ENCODE data around the gene MYL3.

MYL3 gene

GRCh38 chr3:46859001-46859710 is 4.1 kb downstream of the MYL3 start:
- no peak for DNase-seq (ENCODE audit: low read depth, low spot score)
- ChIA-PET CTCF (interaction anchor here (0.7 to 3.8 kb wide), 12 partner anchors 9 to 130 kb away, joined by 3 to 26 read pairs (median 4); partner anchors contain the start of gene PTH1R), POLR2A (no interaction called here)
- no peak overlapping the region for H3K4me3 ChIP-seq (ENCODE audit: low read depth, low read length)
- no peak for TF ChIP-seq CTCF (IDR thresholded peaks at IDR 0.05; ENCODE audit: insufficient read depth, low read length, missing control alignments)

DNA sequence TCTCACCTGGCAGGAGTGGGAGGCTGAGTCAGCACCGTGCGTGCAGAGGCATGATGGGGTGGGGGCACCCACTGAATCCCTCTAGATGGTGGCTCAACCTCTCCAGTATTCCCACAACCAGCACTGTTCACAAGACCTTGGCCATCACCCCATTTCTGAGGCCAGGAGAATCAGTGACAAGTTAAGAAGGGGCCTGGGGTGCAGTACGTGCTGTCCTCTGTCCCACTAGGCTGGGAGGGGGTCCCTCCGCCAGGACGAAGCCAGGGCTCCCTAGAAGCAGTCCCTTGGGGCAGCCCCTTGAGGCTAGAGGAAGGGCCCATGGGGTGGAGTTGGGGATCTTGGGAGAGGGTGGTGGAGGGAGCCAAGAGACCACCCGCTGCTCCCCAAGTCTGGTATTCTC is 4.8 kb downstream of the MYL3 start:
- H3K4me3 ChIP-seq (ENCODE audit: low read depth, low read length), result no peak overlapping the region
- TF ChIP-seq CTCF (IDR thresholded peaks at IDR 0.05; ENCODE audit: insufficient read depth, low read length, missing control alignments), result no peak
- no peak for DNase-seq (ENCODE audit: low read depth, low spot score)
- ChIA-PET POLR2A (no interaction called here), CTCF (interaction anchor here (2.3 to 3.8 kb wide), 2 partner anchors 8 to 9 kb away, joined by 18 to 26 read pairs; no protein-coding TSS in a partner anchor)

DNA sequence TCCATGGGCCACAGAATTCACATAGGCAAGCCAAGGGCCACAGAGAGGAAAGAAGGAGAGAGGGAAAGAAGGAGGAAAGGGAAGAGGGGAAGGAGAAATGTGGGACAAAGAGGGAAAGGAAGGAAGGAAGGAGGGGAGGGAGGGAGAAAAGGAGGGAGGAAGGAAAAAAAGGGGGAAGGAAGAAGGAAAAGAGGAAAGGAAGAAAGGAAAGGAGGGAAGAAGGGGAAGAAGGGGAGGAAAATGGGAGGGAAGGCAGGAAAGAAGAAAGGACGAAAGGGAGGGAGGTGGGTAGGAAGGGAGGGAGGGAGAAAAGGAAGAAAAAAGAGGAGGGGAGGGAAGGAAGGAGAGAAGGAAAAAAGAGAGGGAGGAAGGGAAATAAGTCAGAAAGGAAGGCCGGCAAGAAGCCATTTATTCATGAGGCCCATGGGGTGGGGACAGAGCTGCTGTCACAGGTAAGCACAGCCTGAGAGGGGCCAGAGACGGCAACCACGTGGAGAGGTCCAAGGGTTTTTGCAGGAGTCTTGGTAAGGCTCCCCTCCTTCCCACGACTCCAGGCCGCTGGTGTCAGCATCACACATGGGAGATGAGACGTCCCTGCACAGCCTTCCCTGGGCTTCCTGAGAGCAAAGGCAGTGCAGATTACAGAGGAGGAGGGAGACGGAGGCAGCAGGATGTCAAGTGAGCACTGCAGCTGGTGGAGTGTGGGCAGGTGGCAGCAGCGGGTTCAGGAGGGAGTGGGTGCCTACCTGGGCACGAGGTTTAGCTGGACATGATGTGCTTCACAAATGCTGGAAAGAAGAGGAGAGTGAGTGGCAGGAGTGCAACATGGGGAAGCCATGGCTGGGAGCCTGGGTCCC is 5.5 kb downstream of the MYL3 start:
- DNase-seq (ENCODE audit: low read depth, low spot score), result no peak
- ChIA-PET CTCF (interaction anchor here (3.8 kb wide), 1 partner anchor 10 kb away, joined by 26 read pairs; no protein-coding TSS in a partner anchor), POLR2A (no interaction called here)

DNA sequence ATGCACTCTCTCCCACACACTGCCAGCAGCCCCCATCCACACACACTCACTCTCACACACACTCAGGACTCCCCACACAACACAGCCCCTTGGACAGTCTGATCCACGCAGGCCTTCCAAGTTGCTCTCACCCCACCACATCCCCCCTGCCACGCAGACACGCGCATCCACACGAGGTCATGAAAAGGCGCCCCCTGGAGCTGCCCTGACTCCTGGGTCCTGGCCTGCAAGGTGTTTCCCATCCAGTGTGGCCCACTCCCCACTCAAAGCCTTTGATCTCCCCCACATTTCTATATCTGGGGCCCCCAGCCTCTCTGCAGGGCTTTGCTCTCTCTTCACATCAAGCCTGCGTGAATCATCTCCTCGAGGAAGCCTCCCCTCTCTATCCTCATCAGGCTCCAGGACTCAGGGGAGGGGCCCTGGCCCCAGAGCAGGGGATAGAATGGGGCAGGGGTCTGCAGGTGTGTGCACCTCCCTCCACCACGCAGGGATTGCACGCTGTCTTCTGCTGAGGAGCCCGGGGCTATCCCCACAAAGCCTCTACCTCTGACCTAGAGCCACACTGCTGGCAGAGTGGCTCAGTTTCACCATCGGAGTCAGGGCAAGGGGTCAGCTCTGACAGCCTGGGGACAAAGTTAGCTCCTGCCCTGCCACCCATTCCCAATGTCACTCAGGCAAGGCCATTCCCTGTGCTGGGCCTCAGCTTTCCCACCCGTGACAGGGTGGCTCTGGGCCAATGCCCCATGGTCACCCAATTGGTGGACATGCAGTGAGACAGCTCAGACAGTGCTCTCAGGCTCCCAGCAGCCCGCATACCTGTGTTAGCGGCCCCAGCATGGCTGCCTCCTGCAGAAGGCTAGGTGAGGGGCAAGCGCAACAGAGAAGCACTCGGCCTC is 6.4 kb downstream of the MYL3 start:
- no peak for DNase-seq (ENCODE audit: low read depth, low spot score)
- POLR2A ChIA-PET, result no interaction called here
- CTCF ChIA-PET, result interaction anchor here (3.8 kb wide), 1 partner anchor 11 kb away, joined by 26 read pairs; no protein-coding TSS in a partner anchor
- H3K4me3 ChIP-seq (ENCODE audit: low read depth, low read length), result no peak overlapping the region
- no peak for TF ChIP-seq CTCF (IDR thresholded peaks at IDR 0.05; ENCODE audit: insufficient read depth, low read length, missing control alignments)

More for the DNA sequence above, 5.5 kb downstream of the MYL3 start:
- TF ChIP-seq CTCF (IDR thresholded peaks at IDR 0.05; ENCODE audit: insufficient read depth, low read length, missing control alignments), result no peak
- no peak overlapping the region for H3K4me3 ChIP-seq (ENCODE audit: low read depth, low read length)

DNA sequence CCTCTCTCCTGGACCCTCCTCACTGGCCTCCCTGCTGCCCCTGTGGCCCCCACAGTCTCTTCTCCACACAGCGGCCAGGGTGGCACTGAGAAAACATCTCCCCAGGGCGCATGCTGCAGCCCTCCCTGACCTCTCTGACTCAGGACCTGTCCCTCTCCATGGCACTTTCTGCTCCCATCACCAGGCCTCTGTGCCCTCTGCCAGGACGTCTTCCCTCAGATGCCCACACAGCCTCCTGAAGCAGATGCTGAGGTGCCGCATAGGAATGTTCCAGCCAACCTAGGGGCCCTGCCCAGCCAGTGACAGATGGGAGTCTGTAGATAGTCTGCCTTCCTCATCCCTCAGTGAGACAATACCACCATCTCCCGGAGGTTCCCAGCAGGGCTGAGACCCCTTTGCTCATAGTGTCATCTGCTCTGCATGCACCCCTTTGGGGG is 8.7 kb downstream of the MYL3 start:
- no peak for DNase-seq (ENCODE audit: low read depth, low spot score)
- TF ChIP-seq CTCF (IDR thresholded peaks at IDR 0.05; ENCODE audit: insufficient read depth, low read length, missing control alignments), result no peak
- ChIA-PET CTCF (interaction anchor here (10.0 kb wide), 1 partner anchor 13 kb away, joined by 70 read pairs; no protein-coding TSS in a partner anchor), POLR2A (no interaction called here)
- H3K4me3 ChIP-seq (ENCODE audit: low read depth, low read length), result no peak overlapping the region

All from AG04449 (cell line).